Upper lobe of left lung (tissue), 6 donors: ENCODE measurements around the gene DYNLT2B. TPM values are rescaled to one million over a fixed set of nuclear protein-coding genes. Genes with fewer than 3 reads are reported as not detected.
"Not testable (repeated sequence)": the region's sequence is repeated elsewhere in the genome, so short reads cannot be mapped to it uniquely, and the experiment has no call there.

Experiments used
- ATAC-seq, 2 donors: fragments of 200-7000 bp; cut with Tn5 transposase; one replicate each; pipeline ENCODE4 v1.9.1; 2022; ENCODE audit warnings: mild to moderate bottlenecking in 2 of 2, moderate library complexity in 2 of 2; ENCODE audit not compliant: low FRiP score in 2 of 2
- DNase-seq, 2 donors: peaks; one replicate each; pipeline ENCODE4 v3.0.0-alpha.2; 2019 to 2020
- H3K27ac ChIP-seq, 4 donors: fragments of 200-600 bp; sonication (generic); one replicate each; pipeline ENCODE4 v1.5.1; 2016 to 2019
- H3K27me3 ChIP-seq, 4 donors: fragments of 200-600 bp; sonication (generic); one replicate each; pipeline ENCODE4 v1.5.1; 2017 to 2019
- H3K36me3 ChIP-seq, 4 donors: fragments of 200-600 bp; sonication (generic); one replicate each; pipeline ENCODE4 v1.5.1; 2016 to 2019
- H3K4me1 ChIP-seq, 4 donors: fragments of 200-600 bp; sonication (generic); one replicate each; pipeline ENCODE4 v1.5.1; 2018 to 2019
- H3K4me3 ChIP-seq, 4 donors: fragments of 200-600 bp; sonication (generic); one replicate each; pipeline ENCODE4 v1.5.1; 2017 to 2019; ENCODE audit warnings: mild to moderate bottlenecking in 2 of 4, moderate library complexity in 1 of 4
- H3K9me3 ChIP-seq, 4 donors: fragments of 200-600 bp; sonication (generic); one replicate each; pipeline ENCODE4 v1.5.1; 2018 to 2019
- CTCF ChIP-seq, 6 experiments: fragments of 450-650 bp in 4 of 6; fragments of 200-600 bp in 2 of 6; sonication (generic) in 2 of 6; IDR thresholded peaks; one replicate each; pipeline ENCODE4 v1.5.1; 2016 to 2019; ENCODE audit warnings: antibody characterized with exemption in 6 of 6
- EP300 ChIP-seq, 4 donors: sonication (generic); formaldehyde crosslinking; IDR thresholded peaks; one replicate each; pipeline ENCODE4 v1.5.1; 2017; ENCODE audit warnings: antibody characterized with exemption in 4 of 4, control low read depth in 2 of 4
- POLR2A ChIP-seq, 4 donors: fragments of 450-650 bp; IDR thresholded peaks; one replicate each; pipeline ENCODE4 v1.5.1; 2016 to 2017; ENCODE audit warnings: antibody characterized with exemption in 4 of 4, mild to moderate bottlenecking in 2 of 4
- POLR2AphosphoS5 ChIP-seq, 2 donors: sonication (generic); formaldehyde crosslinking; IDR thresholded peaks; one replicate each; pipeline ENCODE4 v1.5.1; 2017; ENCODE audit warnings: antibody characterized with exemption in 2 of 2
- WGBS, 2 donors: methylation state at CpG; one replicate each; pipeline ENCODE4 v1.1.5; 2017 to 2018; 5-methylcytosine and 5-hydroxymethylcytosine counted together
- total RNA-seq, 6 donors: library from RNA; depleted of rRNA in 4 of 6; stranded (reverse); fragments of >200 nt in 4 of 6; gene quantifications; one replicate each; pipeline versions ENCODE4 v1.1.0 to v1.2.1, GENCODE V29; 2016 to 2021
- donor health status: DM: no; HTN: no; CAD: no; lungs with moderate emphysema.
- donor health status: DM: no; HTN: yes; CAD: no; lungs with severe emphysema.

Gene DYNLT2B
- total RNA-seq, 6 donors from 2014 or later: 2.3 to 10.4 (median 4.4) TPM

GRCh38 chr3:196314597-196314996, 3.4 kb downstream of the DYNLT2B start:
- ATAC-seq (no peak), DNase-seq (no peak)
- Histone ChIP-seq H3K4me1 (peaks cover 0 to 5% (median 2%) of the 10 kb centered on the region in 4 donors), H3K27ac (no peak overlapping the region), H3K36me3 (peaks cover 0 to 4% (median 0%) of the 10 kb centered on the region in 4 donors), H3K27me3 (no peaks in the 10 kb centered on the region), H3K9me3 (no peaks in the 10 kb centered on the region), H3K4me3 (no peak overlapping the region)
- TF ChIP-seq CTCF (IDR thresholded peaks at IDR 0.05): no peak
- no peak for TF ChIP-seq POLR2A (IDR thresholded peaks at IDR 0.05)
- TF ChIP-seq EP300 (IDR thresholded peaks at IDR 0.05): no peak
- TF ChIP-seq POLR2AphosphoS5 (IDR thresholded peaks at IDR 0.05): no peak
- 85 to 91% methylated on average over 3 of the region's 3 CpGs for WGBS, 2 donors

- ATAC-seq, H3K36me3 ChIP-seq: not testable (repeated sequence)
Measured at GRCh38 chr3:196314086-196314485, 4.0 kb downstream of the DYNLT2B start.

GRCh38 chr3:196302960-196303359, 15.1 kb downstream of the DYNLT2B start:
- not testable (repeated sequence) for H3K4me1 ChIP-seq, H3K4me3 ChIP-seq, H3K27ac ChIP-seq, H3K27me3 ChIP-seq, H3K36me3 ChIP-seq, DNase-seq, H3K9me3 ChIP-seq, ATAC-seq
- WGBS, 2 donors: 88 to 92% methylated on average over 6 to 7 of the region's 8 CpGs

More at GRCh38 chr3:196314086-196314485, 4.0 kb downstream of the DYNLT2B start:
- not testable (repeated sequence) for DNase-seq, H3K27me3 ChIP-seq, H3K9me3 ChIP-seq, H3K4me1 ChIP-seq, H3K4me3 ChIP-seq, H3K27ac ChIP-seq
- 86 to 89% methylated on average over 7 of the region's 7 CpGs for WGBS, 2 donors

GRCh38 chr3:196302551-196302950, 15.5 kb downstream of the DYNLT2B start:
- 67 to 68% methylated on average over 6 to 7 of the region's 10 CpGs for WGBS, 2 donors
- not testable (repeated sequence) for DNase-seq, H3K27ac ChIP-seq, H3K4me3 ChIP-seq, H3K27me3 ChIP-seq, H3K9me3 ChIP-seq, ATAC-seq, H3K4me1 ChIP-seq, H3K36me3 ChIP-seq

- Histone ChIP-seq H3K9me3 (no peaks in the 10 kb centered on the region), H3K36me3 (peaks cover 0 to 4% (median 0%) of the 10 kb centered on the region in 4 donors), H3K27ac (no peak overlapping the region), H3K27me3 (no peaks in the 10 kb centered on the region), H3K4me1 (no peaks in the 10 kb centered on the region), H3K4me3 (no peak overlapping the region)
- ATAC-seq (no peak), DNase-seq (no peak)
- WGBS, 2 donors: 92 to 100% methylated on average over 2 of the region's 2 CpGs
- TF ChIP-seq POLR2A (IDR thresholded peaks at IDR 0.05): no peak
- no peak for TF ChIP-seq CTCF (IDR thresholded peaks at IDR 0.05)
- no peak for TF ChIP-seq POLR2AphosphoS5 (IDR thresholded peaks at IDR 0.05)
- TF ChIP-seq EP300 (IDR thresholded peaks at IDR 0.05): no peak
Measured at GRCh38 chr3:196298521-196298920, 19.5 kb downstream of the DYNLT2B start.

GRCh38 chr3:196292286-196292923, 25.6 kb downstream of the DYNLT2B start:
- no peak for ATAC-seq

More at GRCh38 chr3:196292286-196292923, 25.6 kb downstream of the DYNLT2B start:
- Histone ChIP-seq H3K27me3 (no peaks in the 10 kb centered on the region), H3K27ac (no peak overlapping the region), H3K4me1 (peaks cover 0 to 8% (median 4%) of the 10 kb centered on the region in 4 donors), H3K9me3 (no peaks in the 10 kb centered on the region), H3K36me3 (no peaks in the 10 kb centered on the region), H3K4me3 (no peak overlapping the region)
- DNase-seq: no peak
- 83 to 90% methylated on average over 5 of the region's 5 CpGs for WGBS, 2 donors
- no peak for TF ChIP-seq POLR2A (IDR thresholded peaks at IDR 0.05)
- TF ChIP-seq CTCF (IDR thresholded peaks at IDR 0.05): no peak
- no peak for TF ChIP-seq POLR2AphosphoS5 (IDR thresholded peaks at IDR 0.05)
- no peak for TF ChIP-seq EP300 (IDR thresholded peaks at IDR 0.05)
